ENCODE data around the gene KIF4A. TPM values are rescaled to one million over a fixed set of nuclear protein-coding genes. Genes with fewer than 3 reads are reported as not detected.

The KIF4A gene
- total RNA-seq, 1 experiment from 2014 or later = 40.3 TPM

- 0 out of 4 replicates have a peak, but pooled peaks cover 0 to 4% of the 10 kb centered on the region in 2 experiments for H3K36me3 ChIP-seq (ENCODE audit: control insufficient read depth in 1 of 2, insufficient read depth in 2 of 2, low read length in 2 of 2)
- no peak for DNase-seq (ENCODE audit: low read depth, low spot score)
- peak overlapping the region; percentile 81 for H3K9ac ChIP-seq (ENCODE audit: low read length)
- ATAC-seq = peak; percentile 11
- no peaks in the 10 kb centered on the region for H3K9me3 ChIP-seq (ENCODE audit: control insufficient read depth in 1 of 2, insufficient read depth in 1 of 2, low read depth in 1 of 2, low read length in 2 of 2)
- no peaks in the 10 kb centered on the region for H3K27me3 ChIP-seq (ENCODE audit: insufficient read depth, low read length)
- peaks cover 20% of the 10 kb centered on the region for H3K79me2 ChIP-seq (ENCODE audit: insufficient read depth, low read length)
- H4K20me1 ChIP-seq (ENCODE audit: insufficient read depth) = no peaks in the 10 kb centered on the region
- peak overlapping the region; percentile 67 to 73 for H3K4me3 ChIP-seq (replicated peaks in 1 of 2; ENCODE audit: low read depth in 1 of 2, low read length in 2 of 2)
- intact Hi-C loops (cut with micrococcal nuclease) = loop anchor here (2.0 to 10.0 kb wide), 2 partner anchors 21 to 309 kb away; no protein-coding TSS in a partner anchor
- ChIA-PET POLR2A (no interaction called here), RAD21 (ENCODE audit: low non-redundant PET in 1 of 2, low total read pairs in 2 of 2, uncharacterized antibody in 2 of 2, unreplicated experiment in 2 of 2) (interaction anchor here (0.7 to 1.5 kb wide), 2 partner anchors 208 to 209 kb away, joined by 3 read pairs; no protein-coding TSS in a partner anchor), CTCF (interaction anchor here (1.0 kb wide), 1 partner anchor 98 kb away, joined by 4 read pairs; no protein-coding TSS in a partner anchor)
- H2AFZ ChIP-seq (ENCODE audit: low read depth, low read length, poor library complexity, severe bottlenecking) = no peak overlapping the region
- peak overlapping the region; percentile 90 for H3K27ac ChIP-seq (ENCODE audit: low read depth, low read length)
- TF ChIP-seq ZFX (IDR thresholded peaks at IDR 0.05) (peak; percentile 36; the same call in 1 of the 2 replicates), CBX3 (IDR thresholded peaks at IDR 0.05; ENCODE audit: low read depth) (no peak), ZNF274 (IDR thresholded peaks at IDR 0.05; ENCODE audit: low read depth, low read length) (no peak), EZH2phosphoT487 (IDR thresholded peaks at IDR 0.05; ENCODE audit: borderline replicate concordance) (no peak), SRF (IDR thresholded peaks at IDR 0.05; ENCODE audit: low read depth) (no peak), EGR1 (IDR thresholded peaks at IDR 0.05; ENCODE audit: low read depth) (no peak), REST (IDR thresholded peaks at IDR 0.05; ENCODE audit: low read depth) (no peak), TCF7L2 (IDR thresholded peaks at IDR 0.05; ENCODE audit: borderline replicate concordance, extremely low read depth, insufficient read depth, insufficient read length) (no peak), ZBTB33 (IDR thresholded peaks at IDR 0.05; ENCODE audit: extremely low read depth, insufficient replicate concordance, low read length) (no peak)
- peaks cover 10 to 32% of the 10 kb centered on the region in 2 experiments for H3K4me1 ChIP-seq (ENCODE audit: control insufficient read depth in 1 of 2, insufficient read depth in 2 of 2, low read length in 2 of 2)
- no peaks in the 10 kb centered on the region for H3K9me2 ChIP-seq (ENCODE audit: insufficient read depth)
- H3K4me2 ChIP-seq (ENCODE audit: low read length) = peak overlapping the region; percentile 83
- BruUV-seq (replicated peaks) = no TSS peak
Measured at GRCh38 chrX:70455366-70456202, 165.7 kb downstream of the KIF4A start.

All from HCT116 (cell line).